ENCODE results near the gene SYT3.

Gene SYT3

DNA sequence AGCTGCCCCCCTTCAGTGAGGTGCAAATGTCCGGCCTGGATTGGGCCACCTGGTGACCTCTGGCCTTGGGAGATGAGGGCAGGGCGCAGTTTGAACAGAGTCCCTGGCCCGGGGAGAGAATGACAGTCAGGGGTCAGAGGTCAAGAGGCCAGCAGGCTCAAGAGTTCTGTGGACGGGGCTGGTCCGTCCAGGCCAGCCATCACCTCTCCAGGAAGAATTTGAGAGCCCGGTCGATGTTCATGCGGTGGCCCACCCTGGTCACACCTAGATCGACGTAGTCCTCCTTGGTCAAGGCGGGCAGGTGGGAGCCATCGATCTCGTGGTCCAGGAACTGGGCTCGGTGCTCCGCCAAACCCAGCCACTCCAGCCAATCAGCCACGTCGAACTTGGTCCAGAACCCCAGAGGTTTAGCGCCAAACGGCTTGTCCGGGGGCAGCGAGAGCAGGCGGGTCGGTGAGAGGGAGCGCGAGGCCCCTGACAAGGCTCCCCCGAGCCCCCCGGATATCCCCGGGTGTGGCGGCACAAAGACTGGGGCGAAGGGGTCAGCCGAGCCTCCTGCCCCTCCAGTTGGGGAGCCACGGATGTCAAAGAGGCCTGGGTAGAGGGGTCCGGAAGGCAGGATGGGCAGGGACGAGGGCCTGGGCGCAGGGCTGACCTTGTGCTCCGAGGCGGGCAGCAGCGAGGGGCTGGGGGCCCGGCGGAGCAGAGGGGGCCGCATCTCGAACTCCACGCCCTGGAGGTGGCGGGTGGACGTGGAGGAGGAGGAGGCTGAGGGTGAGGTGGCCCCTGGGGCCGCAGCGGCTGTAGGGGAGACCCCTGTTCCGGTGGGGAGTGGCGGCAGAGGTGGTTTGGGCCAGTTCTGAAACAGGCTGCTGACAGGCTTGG lies 22.3 kb upstream of the SYT3 start:
- DNase-seq: no peak

DNA sequence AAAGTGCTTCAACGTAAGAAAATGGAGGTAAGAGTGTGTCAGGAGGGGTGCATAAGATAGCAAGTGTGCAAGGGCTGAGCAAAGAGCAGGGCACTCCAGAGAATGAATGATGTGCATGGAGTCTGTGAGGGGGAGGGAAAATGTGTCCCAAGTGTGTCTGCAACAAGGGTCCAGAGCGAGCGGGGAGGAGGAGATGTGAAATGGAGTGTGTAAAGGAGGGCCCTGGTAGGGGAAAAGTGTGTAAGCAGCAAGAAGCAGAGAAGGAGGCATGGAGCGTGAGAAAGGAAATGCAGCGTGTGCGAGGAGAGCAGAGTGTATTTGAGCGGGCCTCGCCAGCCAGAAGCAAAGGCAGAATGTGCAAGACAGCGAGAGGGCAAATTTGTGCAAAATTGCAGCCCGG lies 21.3 kb upstream of the SYT3 start:
- DNase-seq: no peak

DNA sequence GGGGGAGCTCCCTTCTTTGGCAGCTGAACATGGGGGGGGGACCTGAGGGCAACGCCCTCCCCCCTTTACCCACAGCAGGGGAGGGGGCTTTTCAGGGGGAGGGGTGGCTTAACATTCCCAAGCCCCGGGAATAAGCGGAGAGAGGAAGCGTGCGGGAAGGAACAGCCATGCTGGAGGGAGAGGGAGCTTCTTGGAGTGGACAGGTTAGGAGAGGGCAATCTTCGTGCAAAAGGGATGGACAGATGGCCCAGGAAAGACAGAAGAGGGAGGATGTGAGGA lies 20.3 kb upstream of the SYT3 start:
- DNase-seq: no peak

DNA sequence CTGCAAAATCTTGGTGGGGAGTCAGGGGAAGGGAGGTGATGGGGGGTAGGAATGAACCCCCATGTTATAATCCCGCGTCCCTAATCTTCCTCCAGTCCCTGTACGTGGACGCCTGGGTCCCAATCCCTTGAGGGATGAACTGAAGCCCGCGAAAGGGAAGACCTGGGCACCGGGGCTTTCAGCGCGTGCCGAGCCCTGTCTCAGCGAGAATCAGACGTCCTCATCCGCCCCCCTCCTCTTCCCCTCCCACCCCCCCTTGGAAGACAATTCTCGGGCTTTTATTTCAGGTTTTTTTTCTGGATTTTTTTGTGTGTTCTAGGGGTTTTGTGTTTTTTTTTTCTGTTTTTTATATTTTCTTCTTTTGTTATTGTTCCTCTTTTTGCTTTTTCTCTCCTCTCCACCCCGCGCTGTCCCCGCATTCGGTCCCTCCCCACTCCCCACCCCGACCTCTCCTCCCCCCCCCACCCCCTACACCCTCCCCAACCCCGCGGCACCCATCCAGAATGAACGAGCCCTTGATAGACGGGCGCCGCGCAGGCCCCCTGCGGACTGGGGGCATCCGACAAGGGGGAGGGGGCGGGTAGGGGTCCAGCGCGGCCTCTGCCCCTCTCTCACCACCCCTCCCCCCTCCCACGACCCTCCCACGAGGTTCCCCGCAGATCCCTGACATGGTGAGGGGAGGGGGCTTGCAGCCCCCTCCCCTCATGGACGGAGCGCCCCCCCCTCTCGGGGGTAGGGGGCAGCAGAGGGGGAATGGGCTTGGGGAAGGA lies 19.8 kb upstream of the SYT3 start:
- DNase-seq: no peak

DNA sequence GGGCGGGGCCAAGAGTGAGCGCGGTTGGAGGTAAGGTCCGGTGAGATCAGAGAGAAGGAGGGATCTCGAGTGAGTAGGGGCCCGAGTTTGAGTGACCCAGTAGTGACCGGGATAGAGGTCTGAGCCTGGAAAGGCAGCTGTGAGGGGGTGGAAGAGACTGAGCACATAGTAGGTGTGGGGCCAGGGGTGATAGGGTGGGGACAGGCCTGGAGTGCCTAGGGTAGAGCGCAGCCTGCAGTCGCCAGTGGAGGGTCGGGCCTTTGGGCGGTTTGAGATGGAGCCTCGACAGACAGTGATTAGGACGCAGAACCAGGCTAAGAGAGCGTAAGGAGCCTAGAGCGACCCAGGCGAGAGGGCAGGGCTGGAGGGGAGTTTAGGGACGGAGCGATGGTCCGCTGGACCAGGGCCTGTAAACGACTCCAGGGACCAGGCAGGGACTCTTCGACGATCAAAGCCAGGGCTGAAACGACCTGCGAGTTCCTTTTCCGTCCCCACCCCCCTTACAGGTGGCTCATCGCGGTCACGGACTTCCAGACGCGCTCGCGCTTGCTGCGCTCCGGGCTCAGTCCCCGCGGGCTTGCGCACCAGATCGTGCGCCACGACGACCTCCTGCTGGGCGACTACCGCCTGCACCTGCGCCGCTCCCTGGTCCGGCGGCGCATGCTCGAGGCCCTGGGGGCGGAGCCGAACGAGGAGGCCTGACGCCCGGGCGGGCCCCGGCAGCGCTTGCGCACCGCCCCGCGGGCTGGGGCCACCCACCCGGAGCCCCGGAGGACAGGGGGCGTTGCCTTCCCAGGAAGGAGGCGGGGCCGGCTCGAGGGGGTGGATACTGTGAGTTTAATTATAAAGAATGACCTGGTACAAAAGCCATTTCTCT lies 19.0 kb upstream of the SYT3 start:
- peak; percentile 70 for DNase-seq

DNA sequence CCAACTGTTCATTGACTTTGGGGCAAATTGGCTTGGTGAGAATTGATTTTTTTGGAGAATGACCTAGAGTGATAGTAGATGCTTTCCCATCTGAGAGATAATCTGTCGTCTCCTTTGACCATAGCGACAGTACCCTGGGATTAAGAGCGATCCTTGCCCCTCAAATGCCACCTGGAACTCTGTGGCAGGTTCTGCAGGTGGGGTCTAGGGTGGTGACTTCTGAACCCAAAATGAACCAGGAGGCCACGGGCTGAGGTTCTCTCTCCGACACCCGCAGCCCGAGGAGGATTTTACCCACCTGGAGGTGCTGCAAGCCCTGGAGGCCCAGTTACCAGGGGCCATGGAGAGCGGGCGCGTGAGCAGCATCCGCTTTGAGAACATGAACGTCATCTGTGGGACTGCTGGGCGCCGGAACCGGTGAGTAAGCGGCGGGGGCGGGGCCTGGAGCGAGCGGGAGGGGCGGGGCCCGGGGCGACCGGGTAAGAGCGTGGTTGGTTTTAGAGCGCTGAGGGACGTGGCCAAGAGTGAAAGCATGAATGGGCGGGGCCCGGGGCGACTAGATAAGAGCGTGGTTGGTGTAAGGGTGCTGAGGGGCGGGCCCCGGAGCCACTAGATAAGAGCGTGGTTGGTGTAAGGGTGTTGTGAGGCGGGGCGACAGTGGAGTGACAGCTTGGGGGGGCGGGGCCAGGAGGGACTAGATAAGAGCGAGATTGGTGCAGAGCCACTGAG lies 18.2 kb upstream of the SYT3 start:
- DNase-seq: peak; percentile 87

DNA sequence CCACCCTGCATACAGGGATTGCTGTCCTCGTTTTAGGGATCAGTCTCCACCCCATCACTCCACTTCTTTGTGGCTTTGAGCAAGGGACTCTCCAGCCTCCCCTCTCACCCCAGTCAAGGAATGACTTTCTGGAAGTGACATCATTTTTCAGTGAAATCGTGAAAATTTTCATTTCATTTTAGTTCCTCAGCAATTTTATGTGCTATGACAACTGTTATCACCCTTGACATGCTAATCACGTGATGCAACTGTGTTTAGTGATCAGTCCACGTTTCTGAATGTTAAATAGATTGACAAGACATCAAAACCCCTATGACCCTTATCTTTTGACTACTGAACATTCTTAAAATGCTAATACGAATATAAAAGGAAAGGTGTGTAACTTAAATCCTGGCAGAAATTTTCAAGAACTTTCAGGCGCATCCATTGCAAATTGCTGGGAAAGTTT lies 17.6 kb upstream of the SYT3 start:
- DNase-seq: no peak

DNA sequence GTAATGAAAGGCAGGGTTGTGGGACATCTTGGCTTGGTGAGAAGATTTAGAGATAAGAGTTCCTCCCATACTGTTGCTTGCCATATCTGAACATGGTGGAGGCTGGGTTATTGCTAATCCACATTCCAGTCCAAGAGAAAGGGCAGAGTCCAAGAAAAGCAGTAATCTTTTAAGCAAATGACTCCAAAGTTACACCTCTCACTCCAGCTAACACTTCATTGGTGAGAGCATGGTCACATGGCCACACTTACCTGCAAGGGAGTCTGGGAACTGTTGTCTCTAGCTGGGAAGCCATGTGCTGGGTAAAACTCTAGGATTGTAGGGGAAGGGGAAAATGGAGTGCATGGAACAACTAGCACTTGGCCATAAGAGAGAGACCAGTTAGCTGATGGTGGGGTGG lies 15.2 kb upstream of the SYT3 start:
- DNase-seq: no peak

DNA sequence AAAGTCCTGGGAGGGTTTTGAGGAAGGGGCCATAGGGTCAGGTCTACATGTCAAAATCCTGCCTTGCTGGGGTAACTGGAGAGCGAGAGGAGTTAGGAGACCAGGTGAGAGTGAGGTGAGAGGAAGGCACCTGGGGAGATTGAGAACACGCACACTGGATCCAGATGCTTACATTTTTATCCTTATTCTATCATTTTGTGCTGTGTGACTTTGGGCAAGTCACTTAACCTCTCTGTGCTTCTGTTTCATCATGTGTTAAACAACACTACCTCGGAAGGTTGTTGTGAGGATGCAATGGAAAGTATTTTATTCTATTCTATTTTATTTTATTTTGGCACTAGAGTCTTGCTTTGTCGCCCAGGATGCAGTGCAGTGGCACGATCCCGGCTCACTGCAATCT lies 13.0 kb upstream of the SYT3 start:
- no peak for DNase-seq

DNA sequence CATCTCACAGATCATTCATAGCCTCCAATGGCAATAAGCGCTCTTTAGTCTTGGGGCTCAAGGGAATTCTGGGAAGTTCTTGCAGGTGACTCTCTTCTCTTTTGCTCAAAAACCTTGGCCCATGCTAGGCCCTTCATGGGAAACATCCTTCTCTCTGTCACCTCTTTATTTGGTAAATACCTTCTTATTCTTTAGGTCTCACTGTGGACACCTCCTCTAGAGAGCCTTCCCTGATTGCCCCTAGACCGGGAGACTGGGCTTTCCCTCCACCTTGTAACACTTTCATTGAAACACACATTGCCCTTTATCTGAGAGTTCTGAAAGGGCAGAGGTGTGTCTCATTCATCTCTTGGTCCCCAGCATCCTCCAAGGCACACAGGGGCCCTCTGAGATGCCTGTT lies 11.5 kb upstream of the SYT3 start:
- no peak for DNase-seq

DNA sequence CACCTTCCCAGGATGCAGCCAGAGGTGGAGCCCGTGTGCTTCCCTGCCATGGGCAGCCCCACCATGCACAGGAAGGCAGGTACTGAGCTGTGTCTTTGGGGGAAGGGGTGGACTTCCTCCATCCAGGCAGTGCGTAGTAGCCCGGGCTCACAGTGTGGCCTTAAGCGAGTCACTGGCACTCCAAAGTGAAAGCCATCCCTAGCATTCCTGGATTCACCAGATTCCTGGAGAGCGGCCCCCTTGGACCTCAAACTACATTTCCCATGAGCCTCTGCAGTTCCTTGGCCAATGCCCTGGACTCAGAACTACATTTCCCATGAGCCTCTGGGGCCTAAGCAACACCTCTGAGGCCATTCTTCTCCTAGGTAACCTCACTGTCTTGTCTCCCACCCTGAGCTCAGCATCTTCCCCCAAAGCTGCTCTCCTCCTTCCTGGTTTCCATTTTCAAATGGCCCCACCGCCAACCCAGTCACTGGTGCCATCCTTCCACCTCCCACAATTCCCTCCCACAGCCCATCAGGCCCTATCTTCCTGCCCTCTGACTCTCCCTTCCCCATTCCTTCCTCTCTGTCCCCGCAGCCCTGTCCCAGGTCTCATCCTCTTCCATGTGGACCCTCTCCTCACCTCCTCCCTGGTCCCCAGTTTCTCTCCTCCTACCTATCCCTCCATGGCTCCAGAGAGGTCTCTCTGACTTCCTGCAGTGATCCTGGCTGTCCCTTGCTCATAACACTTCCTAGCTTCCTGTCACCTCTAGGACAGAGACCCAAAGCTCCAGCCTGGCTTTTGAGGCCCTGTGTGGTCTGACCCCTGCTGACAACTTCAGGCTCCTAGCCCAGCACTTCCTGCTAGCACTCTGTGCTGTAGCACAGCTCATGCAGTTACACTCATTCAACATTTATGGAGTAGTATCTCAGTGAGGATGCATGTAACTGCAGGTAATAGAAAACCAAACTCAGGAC lies 10.0 kb upstream of the SYT3 start, which contains the start of gene C19orf81:
Gene C19orf81 (plus strand): TSS at position 13 of the 959 bp plus-strand sequence. CDS start 0 bp downstream, at position 13.
- no peak for DNase-seq

DNA sequence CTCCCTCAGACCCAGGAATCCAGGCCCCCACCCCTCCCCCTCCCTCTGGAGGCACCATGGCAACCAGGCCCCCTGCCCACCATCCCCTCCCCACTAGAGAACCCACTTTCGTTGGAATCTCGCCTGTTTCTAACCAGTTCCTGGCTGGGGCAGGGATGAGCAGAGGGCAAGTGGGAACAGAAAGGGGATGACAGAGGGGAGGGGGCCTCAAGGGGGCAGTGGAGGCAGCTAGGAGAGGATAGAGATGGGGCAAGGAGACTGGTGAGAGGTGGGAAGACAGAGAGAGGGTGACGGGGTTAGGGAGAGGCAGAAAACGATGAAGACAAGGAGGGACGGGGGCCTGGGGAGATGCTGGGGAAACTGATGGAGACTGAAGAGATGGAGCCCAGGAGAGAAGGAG lies 9.0 kb upstream of the SYT3 start:
- DNase-seq: no peak

DNA sequence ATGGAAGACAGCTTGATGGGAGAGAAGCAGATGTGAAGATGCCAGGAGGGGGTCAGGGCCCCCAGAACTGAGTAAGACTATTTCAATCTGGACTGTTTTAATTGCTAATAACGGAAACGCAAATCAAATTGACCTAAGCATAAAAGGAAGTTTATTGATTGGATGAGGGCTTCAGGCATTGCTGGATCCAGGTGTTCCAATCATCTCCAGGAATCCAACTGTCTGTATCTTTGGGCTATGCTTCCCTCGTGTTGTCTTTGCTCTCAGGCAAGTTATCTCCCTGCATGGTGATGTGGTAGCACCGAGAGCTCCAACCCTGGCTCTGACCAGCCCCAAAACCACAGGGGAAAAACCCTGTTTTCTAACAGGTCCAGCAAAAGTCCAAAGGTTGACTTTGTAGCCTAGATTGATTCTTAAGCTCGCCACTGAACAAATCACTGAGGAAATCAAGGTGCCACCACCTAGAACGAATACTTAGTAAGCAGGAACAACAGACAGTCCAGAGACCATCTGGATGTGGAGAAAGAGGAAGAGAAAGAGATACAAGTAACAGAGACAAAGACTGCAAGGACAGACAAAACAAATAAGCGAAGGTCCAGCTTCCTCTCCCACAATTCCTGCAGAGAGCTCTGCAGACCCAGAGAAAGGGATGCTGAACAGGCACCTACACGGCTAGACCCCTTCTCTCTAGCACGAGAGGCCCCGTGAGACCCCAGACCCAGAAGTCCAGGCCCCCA lies 8.4 kb upstream of the SYT3 start:
- no peak for DNase-seq

DNA sequence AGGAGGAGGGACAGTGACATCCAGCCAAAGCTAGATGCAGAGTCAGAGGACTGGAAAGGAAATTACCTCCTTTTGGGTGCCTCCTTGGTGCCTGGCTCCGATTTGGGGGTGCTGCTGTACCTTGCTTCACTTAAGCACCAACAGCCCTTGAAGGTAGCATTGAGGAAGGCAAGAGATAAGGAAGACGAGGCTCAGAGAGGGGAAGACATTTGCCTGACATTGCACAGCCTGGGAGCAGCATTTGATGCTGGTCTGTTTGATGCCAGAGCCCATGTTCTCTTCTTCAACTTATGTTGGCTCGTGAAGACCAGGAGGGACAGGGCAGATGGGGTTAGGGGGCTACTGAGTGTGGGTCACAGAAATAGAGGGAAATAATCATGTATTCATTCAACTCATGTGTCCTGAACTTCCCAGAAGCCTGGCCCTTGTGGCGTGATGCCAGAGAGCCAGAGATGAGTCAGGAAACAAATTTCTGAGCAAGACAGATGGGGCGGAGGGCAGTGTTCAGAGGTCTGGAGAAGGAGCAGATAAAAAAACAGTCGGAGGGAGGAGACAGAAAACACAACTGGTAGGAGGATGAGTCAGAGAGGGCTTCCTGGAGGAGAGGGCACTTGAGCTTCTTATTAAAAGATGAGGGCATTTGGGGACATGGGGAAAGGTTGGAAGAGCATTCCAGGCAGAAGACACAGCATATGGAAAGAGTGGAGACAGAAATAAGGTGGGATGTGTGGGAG lies 6.6 kb upstream of the SYT3 start:
- DNase-seq: no peak

DNA sequence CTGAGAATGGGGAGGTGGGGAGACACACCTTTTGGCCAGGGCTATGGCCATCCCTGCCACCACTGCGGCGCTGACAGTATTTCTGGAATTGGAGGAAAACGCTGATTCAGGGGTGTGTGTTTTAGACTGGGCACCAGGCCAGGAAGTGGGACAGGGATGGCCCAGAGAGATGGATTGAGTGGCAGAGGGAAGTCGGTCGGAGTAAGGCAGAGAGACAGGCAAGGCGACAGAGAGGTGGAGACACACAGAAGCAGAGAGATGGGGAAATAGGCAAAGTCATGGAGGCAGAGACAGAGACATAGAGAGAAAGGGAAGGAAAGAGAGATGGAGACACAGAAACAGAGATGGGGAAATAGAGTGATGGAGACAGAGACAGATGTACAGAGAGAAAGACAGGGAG lies 5.4 kb upstream of the SYT3 start:
- no peak for DNase-seq

DNA sequence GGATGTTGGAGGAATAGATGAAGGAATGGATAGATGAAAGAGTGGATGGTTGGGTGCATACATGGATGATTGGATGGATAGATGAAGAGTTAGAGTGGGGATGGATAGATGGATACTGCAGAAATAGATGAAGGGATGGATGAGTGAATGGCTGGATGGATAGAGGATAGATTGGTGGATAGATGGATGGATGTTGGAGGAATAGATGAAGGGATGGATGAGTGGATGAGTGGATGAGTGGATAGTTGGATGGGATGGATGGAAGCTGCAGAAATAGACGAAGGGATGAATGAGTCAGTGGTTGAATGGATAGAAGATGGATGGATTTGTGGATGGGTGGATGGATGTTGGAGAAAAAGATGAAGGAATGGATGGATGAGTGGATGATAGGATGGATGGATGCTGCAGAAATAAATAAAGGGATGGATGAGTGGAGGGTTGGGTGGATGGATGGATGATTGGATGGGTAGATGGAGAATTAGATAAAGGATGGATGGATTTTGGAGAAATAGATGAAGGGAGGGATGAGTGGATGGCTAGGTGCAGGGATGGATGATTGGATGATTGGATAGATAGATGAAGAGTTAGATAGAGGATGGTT lies 4.7 kb upstream of the SYT3 start:
- DNase-seq: no peak

DNA sequence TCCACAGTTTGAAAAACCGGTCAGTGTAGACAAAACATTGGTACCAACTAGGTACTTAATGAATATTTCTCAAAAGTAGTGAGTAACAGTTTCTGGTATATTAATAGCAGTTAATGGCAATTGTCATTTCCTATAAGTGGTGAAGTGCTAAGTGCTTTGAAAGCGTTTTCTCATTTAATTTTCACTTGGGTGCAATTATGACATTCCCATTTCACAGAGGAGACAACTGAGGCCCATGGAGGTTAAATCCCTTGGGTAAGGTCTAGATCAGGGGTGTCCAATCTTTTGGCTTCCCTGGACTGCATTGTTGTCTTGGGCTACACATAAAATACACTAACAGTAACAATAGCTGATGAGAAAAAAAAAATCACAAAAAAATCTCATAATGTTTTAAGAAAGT lies 687 bp upstream of the SYT3 start:
- no peak for DNase-seq

DNA sequence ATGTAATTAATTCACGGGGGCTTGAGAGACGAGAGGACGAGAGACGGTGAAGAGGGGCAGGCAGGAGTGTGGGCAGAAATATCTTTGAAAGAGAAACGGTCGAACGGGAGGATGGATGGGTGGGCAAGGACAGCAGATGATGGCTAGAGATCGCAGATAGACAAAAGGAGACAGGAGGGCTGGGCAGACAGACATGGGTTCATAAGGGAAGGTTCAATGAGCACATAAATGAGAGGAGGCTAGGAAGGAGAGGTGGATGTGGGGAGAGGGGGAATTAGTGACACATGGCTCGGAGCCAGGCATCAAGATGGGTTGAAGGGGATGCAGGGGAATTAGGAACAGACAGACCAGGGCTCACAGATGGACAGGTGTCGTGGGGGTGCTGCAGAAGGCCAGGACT lies 1.1 kb downstream of the SYT3 start:
- DNase-seq: no peak

DNA sequence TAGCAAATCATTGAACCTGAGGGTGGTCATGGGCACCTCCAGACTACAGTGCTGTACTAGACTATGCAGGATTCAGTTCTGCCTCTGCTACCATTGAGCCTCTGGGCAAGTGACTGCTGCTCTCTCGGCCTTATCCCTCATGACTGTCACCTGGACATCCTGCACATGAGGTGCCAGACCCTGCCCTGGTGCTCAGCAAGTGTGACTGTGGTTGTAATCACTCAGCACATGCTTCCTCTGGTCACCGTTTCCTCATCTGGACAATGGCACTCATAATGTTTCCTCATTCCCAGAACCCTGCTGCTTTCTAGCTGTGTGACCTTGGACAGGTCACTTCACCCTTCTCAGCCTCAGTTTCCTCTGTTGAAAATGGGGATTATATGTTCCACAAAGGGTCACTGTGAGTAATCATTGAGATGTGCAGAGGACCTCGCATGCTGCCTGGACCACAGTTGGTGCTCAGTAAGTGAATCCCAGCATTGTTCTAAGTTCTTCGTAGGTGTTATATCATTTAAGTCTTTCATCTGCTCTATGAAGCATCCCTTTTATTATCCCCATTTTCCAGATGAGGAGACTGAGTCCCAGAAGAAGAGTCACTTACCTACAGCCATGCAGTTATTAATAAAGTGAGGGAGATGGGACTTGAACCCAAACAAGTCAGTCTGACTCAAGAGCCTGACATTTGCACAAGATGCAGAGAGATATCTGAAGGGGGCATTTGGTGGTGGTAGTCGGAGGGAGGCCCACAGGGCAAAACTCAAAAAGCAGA lies 3.2 kb downstream of the SYT3 start:
- DNase-seq: no peak

Data from activated naive CD4-positive, alpha-beta T cell treated with anti-CD3 and anti-CD28 coated beads, Interleukin-2, amount 50 U/mL, for 16 hours (primary cell).